PFSK-1 (cell line): Measurements from ENCODE around the gene SH2D3C.

Source experiments
- FOXP2 ChIP-seq: optimal IDR thresholded peaks from 2 replicates; pipeline ENCODE3; 2011; ENCODE audit warnings: borderline replicate concordance, control low read depth, inconsistent platforms; ENCODE audit not compliant: insufficient read depth; ENCODE audit errors: extremely low read length, extremely low read depth
- POLR2AphosphoS5 ChIP-seq: IDR thresholded peaks from 2 replicates; pipeline ENCODE4 v1.6.1; 2012; ENCODE audit warnings: low read depth, mild to moderate bottlenecking, control low read depth, low read length, moderate library complexity
- TAF1 ChIP-seq: IDR thresholded peaks from 2 replicates; pipeline ENCODE4 v1.6.1; 2012; ENCODE audit warnings: low read length, control low read depth, borderline replicate concordance; ENCODE audit not compliant: insufficient read depth

DNA sequence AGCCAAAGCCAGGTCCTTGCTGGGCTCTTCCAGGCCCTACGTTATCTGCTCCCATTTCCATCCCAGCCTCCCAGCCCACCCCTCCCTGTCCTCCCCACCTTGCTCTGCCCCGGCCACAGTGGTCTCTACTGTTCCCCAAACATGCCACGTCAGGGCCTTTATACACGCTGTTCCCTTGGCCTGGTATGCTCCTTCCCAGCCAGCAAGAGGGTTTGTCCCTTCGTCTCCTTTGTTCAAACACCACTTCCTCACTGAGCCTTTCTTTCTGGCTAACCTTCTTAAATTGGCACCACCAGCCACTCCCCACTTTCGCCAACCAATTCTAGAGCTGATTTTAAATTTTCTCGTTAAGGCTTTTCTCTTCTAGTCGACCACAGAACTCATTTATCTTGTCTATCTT is 9.8 kb downstream of the SH2D3C start:
- no peak for TF ChIP-seq POLR2AphosphoS5
- no peak for TF ChIP-seq FOXP2
- TF ChIP-seq TAF1 = no peak
